HEK293 (cell line): ENCODE data around the gene WASF1.

Experiments used
- CTCF ChIA-PET: fragments of 350-600 bp; formaldehyde crosslinking; extraction: SDS; loops from one replicate; lab custom pipeline; 2021; ENCODE audit warnings: antibody characterized with exemption; lab: Yijun Ruan, JAX
- POLR2A ChIA-PET: fragments of 300-600 bp; formaldehyde crosslinking; extraction: SDS; loops from one replicate; lab custom pipeline; 2020; ENCODE audit warnings: antibody characterized with exemption, inconsistent platforms; lab: Yijun Ruan, JAX
- H3K27ac ChIP-seq: fragments of 200-500 bp; sonication (Bioruptor generic); 2 replicates; pipeline ENCODE4 v1.5.1; 2014; ENCODE audit warnings: low read depth, low read length, control low read depth, inconsistent platforms; ENCODE audit errors: extremely low read depth
- H3K36me3 ChIP-seq, 2 experiments: fragments of 200-500 bp in 1 of 2; sonication (Bioruptor generic) in 1 of 2; 1 replicate in 1 of 2; 2 replicates in 1 of 2; pipeline ENCODE4 v1.5.1; 2014 to 2017; ENCODE audit warnings: inconsistent platforms in 2 of 2, low read length in 2 of 2; ENCODE audit not compliant: control insufficient read depth in 2 of 2, insufficient read depth in 1 of 2
- H3K4me1 ChIP-seq: fragments of 200-500 bp; sonication (Bioruptor generic); 2 replicates; pipeline ENCODE4 v1.5.1; 2014; ENCODE audit warnings: mild to moderate bottlenecking, low read length, inconsistent platforms; ENCODE audit not compliant: control insufficient read depth, insufficient read depth
- H3K4me3 ChIP-seq: 2 replicates; pipeline ENCODE4 v1.5.1; 2011; ENCODE audit warnings: low read depth, mild to moderate bottlenecking, control low read depth, low read length, moderate library complexity
- H3K9me3 ChIP-seq: fragments of 200-500 bp; sonication (Bioruptor generic); 2 replicates; pipeline ENCODE4 v1.5.1; 2014; ENCODE audit warnings: low read depth, low read length, inconsistent platforms; ENCODE audit not compliant: control insufficient read depth, insufficient read depth
- ATF2 ChIP-seq: fragments of 450-650 bp; formaldehyde crosslinking; IDR thresholded peaks from 2 replicates; pipeline ENCODE4 v1.5.1; 2016; ENCODE audit warnings: missing biosample characterization, missing genetic modification characterization, low read depth
- GLIS2 ChIP-seq: fragments of 450-650 bp; formaldehyde crosslinking; IDR thresholded peaks from 2 replicates; pipeline ENCODE4 v1.5.1; 2016; ENCODE audit warnings: missing biosample characterization, missing genetic modification characterization
- HOXC10 ChIP-seq: sonication (generic); formaldehyde crosslinking; IDR thresholded peaks from 2 replicates; pipeline ENCODE4 v1.8.1; 2023; ENCODE audit warnings: mild to moderate bottlenecking, missing genetic modification reagents
- HOXD13 ChIP-seq: sonication (generic); formaldehyde crosslinking; IDR thresholded peaks from 2 replicates; pipeline ENCODE4 v1.8.0; 2022; ENCODE audit warnings: missing genetic modification reagents, borderline replicate concordance
- KLF16 ChIP-seq: fragments of 450-650 bp; formaldehyde crosslinking; IDR thresholded peaks from 2 replicates; pipeline ENCODE4 v1.5.1; 2017; ENCODE audit warnings: missing biosample characterization, missing genetic modification characterization
- KLF7 ChIP-seq: fragments of 450-650 bp; formaldehyde crosslinking; IDR thresholded peaks from 2 replicates; pipeline ENCODE4 v1.5.1; 2016; ENCODE audit warnings: missing biosample characterization, missing genetic modification characterization, borderline replicate concordance
- MYNN ChIP-seq: fragments of 450-650 bp; formaldehyde crosslinking; IDR thresholded peaks from 2 replicates; pipeline ENCODE4 v1.5.1; 2016; ENCODE audit warnings: missing biosample characterization, missing genetic modification characterization, borderline replicate concordance
- SP3 ChIP-seq: fragments of 450-650 bp; formaldehyde crosslinking; IDR thresholded peaks from 2 replicates; pipeline ENCODE4 v1.5.1; 2016; ENCODE audit warnings: missing biosample characterization, missing genetic modification characterization
- ZBTB10 ChIP-seq: fragments of 450-650 bp; formaldehyde crosslinking; IDR thresholded peaks from 2 replicates; pipeline ENCODE4 v1.5.1; 2016; ENCODE audit warnings: missing biosample characterization, missing genetic modification characterization
- ZBTB20 ChIP-seq: fragments of 450-650 bp; formaldehyde crosslinking; IDR thresholded peaks from 2 replicates; pipeline ENCODE4 v1.5.1; 2016; ENCODE audit warnings: missing biosample characterization, missing genetic modification characterization
- ZNF112 ChIP-seq: fragments of 450-650 bp; formaldehyde crosslinking; IDR thresholded peaks from 2 replicates; pipeline ENCODE4 v1.5.0; 2017; ENCODE audit warnings: missing biosample characterization, missing genetic modification characterization
- ZNF114 ChIP-seq: fragments of 450-650 bp; formaldehyde crosslinking; IDR thresholded peaks from 2 replicates; pipeline ENCODE4 v1.5.0; 2017; ENCODE audit warnings: missing biosample characterization, missing genetic modification characterization
- ZNF121 ChIP-seq: fragments of 450-650 bp; formaldehyde crosslinking; IDR thresholded peaks from 2 replicates; pipeline ENCODE4 v1.5.1; 2016; ENCODE audit warnings: missing biosample characterization, missing genetic modification characterization
- ZNF175 ChIP-seq: fragments of 450-650 bp; formaldehyde crosslinking; IDR thresholded peaks from 2 replicates; pipeline ENCODE4 v1.5.1; 2016; ENCODE audit warnings: missing biosample characterization, missing genetic modification characterization
- ZNF239 ChIP-seq: fragments of 450-650 bp; formaldehyde crosslinking; IDR thresholded peaks from 2 replicates; pipeline ENCODE4 v1.5.1; 2016; ENCODE audit warnings: missing biosample characterization, missing genetic modification characterization
- ZNF266 ChIP-seq: fragments of 450-650 bp; formaldehyde crosslinking; IDR thresholded peaks from 2 replicates; pipeline ENCODE4 v1.5.1; 2016; ENCODE audit warnings: missing biosample characterization, missing genetic modification characterization, low read depth
- ZNF274 ChIP-seq, 2 experiments: fragments of 200-500 bp in 1 of 2; fragments of 450-650 bp in 1 of 2; sonication (Bioruptor generic) in 1 of 2; formaldehyde crosslinking in 1 of 2; IDR thresholded peaks; 2 replicates each; pipeline versions ENCODE4 v1.5.1 to v1.6.1; 2014 to 2016; ENCODE audit warnings: borderline replicate concordance in 1 of 2, inconsistent platforms in 1 of 2, low read length in 1 of 2, missing biosample characterization in 1 of 2, missing genetic modification characterization in 1 of 2
- ZNF280D ChIP-seq: fragments of 450-650 bp; formaldehyde crosslinking; IDR thresholded peaks from 2 replicates; pipeline ENCODE4 v1.5.1; 2016; ENCODE audit warnings: missing biosample characterization, missing genetic modification characterization
- ZNF366 ChIP-seq: fragments of 450-650 bp; formaldehyde crosslinking; conservative IDR thresholded peaks from 2 replicates; pipeline ENCODE4 v1.5.1; 2016; ENCODE audit warnings: missing biosample characterization, missing genetic modification characterization
- ZNF449 ChIP-seq: fragments of 450-650 bp; formaldehyde crosslinking; IDR thresholded peaks from 2 replicates; pipeline ENCODE4 v1.5.1; 2017; ENCODE audit warnings: missing biosample characterization, mild to moderate bottlenecking, missing genetic modification characterization, moderate library complexity
- ZNF558 ChIP-seq: fragments of 450-650 bp; formaldehyde crosslinking; IDR thresholded peaks from 2 replicates; pipeline ENCODE4 v1.5.1; 2016; ENCODE audit warnings: missing biosample characterization, missing genetic modification characterization
- ZNF600 ChIP-seq: fragments of 450-650 bp; formaldehyde crosslinking; IDR thresholded peaks from 2 replicates; pipeline ENCODE4 v1.5.1; 2016; ENCODE audit warnings: missing biosample characterization, missing genetic modification characterization
- ZNF623 ChIP-seq: fragments of 450-650 bp; formaldehyde crosslinking; IDR thresholded peaks from 2 replicates; pipeline ENCODE4 v1.5.1; 2016; ENCODE audit warnings: missing biosample characterization, missing genetic modification characterization
- ZNF660 ChIP-seq: fragments of 450-650 bp; IDR thresholded peaks from 2 replicates; pipeline ENCODE4 v1.5.1; 2018; ENCODE audit warnings: missing biosample characterization, mild to moderate bottlenecking, missing genetic modification characterization
- ZNF768 ChIP-seq: fragments of 450-650 bp; formaldehyde crosslinking; IDR thresholded peaks from 2 replicates; pipeline ENCODE4 v1.5.1; 2018; ENCODE audit warnings: missing biosample characterization, mild to moderate bottlenecking, missing genetic modification characterization
- ZNF791 ChIP-seq: fragments of 450-650 bp; formaldehyde crosslinking; IDR thresholded peaks from 2 replicates; pipeline ENCODE4 v1.5.1; 2016; ENCODE audit warnings: missing biosample characterization, missing genetic modification characterization
- ZSCAN5A ChIP-seq: fragments of 450-650 bp; formaldehyde crosslinking; IDR thresholded peaks from 2 replicates; pipeline ENCODE4 v1.5.1; 2016; ENCODE audit warnings: missing biosample characterization, missing genetic modification characterization
- ZXDB ChIP-seq: fragments of 450-650 bp; formaldehyde crosslinking; IDR thresholded peaks from 2 replicates; pipeline ENCODE4 v1.5.1; 2016; ENCODE audit warnings: missing biosample characterization, missing genetic modification characterization

Gene WASF1

GRCh38 chr6:110207652-110208051, 28.2 kb upstream of the WASF1 start:
- CTCF ChIA-PET = interaction anchor here (0.5 to 0.6 kb wide), 2 partner anchors 80 to 1845 kb away, joined by 3 read pairs; no protein-coding TSS in a partner anchor
- Histone ChIP-seq H3K27ac (no peak overlapping the region), H3K36me3 (peaks cover 15 to 44% of the 10 kb centered on the region in 2 experiments), H3K4me3 (no peak overlapping the region), H3K4me1 (no peaks in the 10 kb centered on the region), H3K9me3 (no peaks in the 10 kb centered on the region)
- POLR2A ChIA-PET = interaction anchor here (1.3 kb wide), 1 partner anchor 28 kb away, joined by 3 read pairs; the partner anchor contains the start of genes CDC40 and WASF1
- TF ChIP-seq ZNF274 (IDR thresholded peaks at IDR 0.05; ENCODE audit: low read length) (no peak), ZNF274 (tag by site-specific recombination; IDR thresholded peaks at IDR 0.05; ENCODE audit: borderline replicate concordance) (no peak), ZNF114 (tag by site-specific recombination) (no peak), ZNF121 (tag by site-specific recombination) (no peak), HOXD13 (CRISPR knock-in tag) (no peak), ZNF449 (tag by site-specific recombination) (no peak), ZNF768 (tag by site-specific recombination) (no peak), GLIS2 (tag by site-specific recombination) (no peak), KLF16 (tag by site-specific recombination) (no peak), ZNF600 (tag by site-specific recombination) (no peak), SP3 (tag by site-specific recombination) (no peak), ZSCAN5A (tag by site-specific recombination) (no peak), ZNF175 (tag by site-specific recombination) (no peak), KLF7 (tag by site-specific recombination) (no peak), MYNN (tag by site-specific recombination) (no peak), HOXC10 (no peak), ZNF791 (tag by site-specific recombination) (no peak), ZNF366 (tag by site-specific recombination) (no peak), ZXDB (tag by site-specific recombination) (no peak), ZNF558 (tag by site-specific recombination) (no peak), ZNF266 (tag by site-specific recombination) (no peak), ZBTB20 (no peak), ZNF660 (tag by site-specific recombination) (0 out of 2 replicates have a peak, but pooled peaks have one; percentile 27), ATF2 (tag by site-specific recombination) (no peak), ZNF280D (no peak), ZBTB10 (tag by site-specific recombination) (no peak), ZNF239 (no peak), ZNF112 (tag by site-specific recombination) (no peak), ZNF623 (tag by site-specific recombination) (no peak)
